Liver (tissue), 9 donors: ENCODE measurements around the gene ZC3HAV1L. TPM values are rescaled to one million over a fixed set of nuclear protein-coding genes. Genes with fewer than 3 reads are reported as not detected.

ENCODE experiments used
- DNase-seq: peaks from one replicate; pipeline ENCODE4 v3.0.0-alpha.2; 2017; ENCODE audit warnings: low spot score
- H3K27ac ChIP-seq, 2 donors: one replicate each; pipeline ENCODE4 v1.7.0; 2013; ENCODE audit warnings: inconsistent platforms in 2 of 2, low read length in 2 of 2, control low read depth in 1 of 2, low read depth in 1 of 2, mild to moderate bottlenecking in 1 of 2
- H3K27me3 ChIP-seq, 4 donors: one replicate each; pipeline versions ENCODE4 v1.6.1 to v1.7.0; 2013; ENCODE audit warnings: low read length in 3 of 4, inconsistent platforms in 1 of 4, mild to moderate bottlenecking in 1 of 4, moderate library complexity in 1 of 4; ENCODE audit not compliant: control insufficient read depth in 4 of 4, insufficient read depth in 4 of 4
- H3K36me3 ChIP-seq, 4 donors: one replicate each; pipeline versions ENCODE4 v1.6.1 to v1.7.0; 2013; ENCODE audit warnings: low read length in 3 of 4, mild to moderate bottlenecking in 3 of 4, low read depth in 1 of 4, moderate library complexity in 1 of 4; ENCODE audit not compliant: control insufficient read depth in 4 of 4, insufficient read depth in 3 of 4
- H3K4me1 ChIP-seq, 4 donors: one replicate each; pipeline versions ENCODE4 v1.6.1 to v1.7.0; 2013; ENCODE audit warnings: low read length in 3 of 4, mild to moderate bottlenecking in 3 of 4, moderate library complexity in 1 of 4; ENCODE audit not compliant: control insufficient read depth in 4 of 4, insufficient read depth in 4 of 4
- H3K4me3 ChIP-seq, 3 donors: one replicate each; pipeline versions ENCODE4 v1.6.1 to v1.7.0; 2013; ENCODE audit warnings: low read length in 3 of 3, control low read depth in 1 of 3, low read depth in 1 of 3, mild to moderate bottlenecking in 1 of 3
- H3K9ac ChIP-seq, 2 donors: one replicate each; pipeline ENCODE4 v1.7.0; 2013; ENCODE audit warnings: low read length in 2 of 2, mild to moderate bottlenecking in 2 of 2, moderate library complexity in 2 of 2, control low read depth in 1 of 2, low read depth in 1 of 2
- H3K9me3 ChIP-seq, 4 donors: one replicate each; pipeline versions ENCODE4 v1.6.1 to v1.7.0; 2013; ENCODE audit warnings: low read length in 3 of 4; ENCODE audit not compliant: control insufficient read depth in 4 of 4
- ATF3 ChIP-seq: IDR thresholded peaks from 2 replicates; pipeline ENCODE4 v1.6.1; 2016; ENCODE audit warnings: antibody characterized with exemption
- EGR1 ChIP-seq, 2 donors: IDR thresholded peaks; 2 replicates each; pipeline ENCODE4 v1.6.1; 2016 to 2018; ENCODE audit warnings: antibody characterized with exemption in 2 of 2, low read depth in 2 of 2
- FOXA1 ChIP-seq: IDR thresholded peaks from 2 replicates; pipeline ENCODE4 v1.6.1; 2016; ENCODE audit warnings: antibody characterized with exemption
- FOXA2 ChIP-seq: IDR thresholded peaks from 2 replicates; pipeline ENCODE4 v1.6.1; 2016; ENCODE audit warnings: antibody characterized with exemption
- GABPA ChIP-seq, 2 donors: IDR thresholded peaks in 1 of 2; conservative IDR thresholded peaks in 1 of 2; 2 replicates each; pipeline ENCODE4 v1.6.1; 2016; ENCODE audit warnings: antibody characterized with exemption in 2 of 2, mild to moderate bottlenecking in 1 of 2, moderate library complexity in 1 of 2
- HNF4A ChIP-seq, 2 donors: conservative IDR thresholded peaks; 2 replicates each; pipeline ENCODE4 v1.6.1; 2016; ENCODE audit warnings: antibody characterized with exemption in 2 of 2, mild to moderate bottlenecking in 2 of 2
- HNF4G ChIP-seq: IDR thresholded peaks from 2 replicates; pipeline ENCODE4 v1.6.1; 2016; ENCODE audit warnings: antibody characterized with exemption
- JUND ChIP-seq, 2 donors: IDR thresholded peaks; 2 replicates each; pipeline ENCODE4 v1.6.1; 2016; ENCODE audit warnings: antibody characterized with exemption in 2 of 2
- NR2F2 ChIP-seq: IDR thresholded peaks from 2 replicates; pipeline ENCODE4 v1.6.1; 2016; ENCODE audit warnings: antibody characterized with exemption
- RAD21 ChIP-seq, 2 donors: IDR thresholded peaks; 2 replicates each; pipeline ENCODE4 v1.6.1; 2016; ENCODE audit warnings: antibody characterized with exemption in 2 of 2, mild to moderate bottlenecking in 2 of 2
- REST ChIP-seq: IDR thresholded peaks from 2 replicates; pipeline ENCODE4 v1.6.1; 2016; ENCODE audit warnings: antibody characterized with exemption, mild to moderate bottlenecking
- RXRA ChIP-seq, 2 donors: IDR thresholded peaks; 2 replicates each; pipeline ENCODE4 v1.6.1; 2017 to 2018; ENCODE audit warnings: antibody characterized with exemption in 2 of 2, mild to moderate bottlenecking in 1 of 2
- SP1 ChIP-seq: IDR thresholded peaks from 2 replicates; pipeline ENCODE4 v1.6.1; 2018; ENCODE audit warnings: antibody characterized with exemption, mild to moderate bottlenecking
- TAF1 ChIP-seq: conservative IDR thresholded peaks from 2 replicates; pipeline ENCODE4 v1.6.1; 2016; ENCODE audit warnings: antibody characterized with exemption, mild to moderate bottlenecking
- YY1 ChIP-seq: IDR thresholded peaks from 2 replicates; pipeline ENCODE4 v1.6.1; 2016; ENCODE audit warnings: antibody characterized with exemption, mild to moderate bottlenecking
- ZBTB33 ChIP-seq: IDR thresholded peaks from 2 replicates; pipeline ENCODE4 v1.6.1; 2016; ENCODE audit warnings: antibody characterized with exemption
- WGBS: extraction: QIAGEN DNeasy Blood & Tissue Kit; methylation state at CpG from one replicate; pipeline ENCODE4 v1.1.7; 2013; 5-methylcytosine and 5-hydroxymethylcytosine counted together
- polyA plus RNA-seq, 2 donors: library from polyadenylated mRNA; stranded (reverse) in 1 of 2; unstranded in 1 of 2; fragments of 200-250 nt in 1 of 2; fragments of >200 nt in 1 of 2; fragmentation: Nextera tagmentation in 1 of 2; extraction: Ambion mirVana in 1 of 2; gene quantifications; one replicate each; pipeline versions ENCODE4 v1.2.1 to v1.2.3, GENCODE V29; 2013 to 2015
- total RNA-seq, 2 donors: library from RNA; depleted of rRNA; stranded (reverse); fragments of >200 nt; gene quantifications; one replicate each; pipeline ENCODE4 v1.2.3, GENCODE V29; 2014
- TF ChIP-seq, protein P1 (sequence below): fragments of 150-350 bp; IDR thresholded peaks from 2 replicates; pipeline ENCODE4 v1.5.1; 2017; ENCODE audit warnings: improper control_type of control experiment, low read depth, low read length; ENCODE audit not compliant: missing input control
- TF ChIP-seq, protein P2 (sequence below): IDR thresholded peaks from 2 replicates; pipeline ENCODE4 v1.6.1; 2016; ENCODE audit warnings: antibody characterized with exemption
- donor health status: healthy.
- donor health status: healthy.
- donor health status: healthy.
- donor health status: healthy.
- donor health status: healthy.

Gene ZC3HAV1L
- total and polyA plus RNA-seq, 4 donors = 0.19 to 16.2 (median 1.9) TPM

DNA sequence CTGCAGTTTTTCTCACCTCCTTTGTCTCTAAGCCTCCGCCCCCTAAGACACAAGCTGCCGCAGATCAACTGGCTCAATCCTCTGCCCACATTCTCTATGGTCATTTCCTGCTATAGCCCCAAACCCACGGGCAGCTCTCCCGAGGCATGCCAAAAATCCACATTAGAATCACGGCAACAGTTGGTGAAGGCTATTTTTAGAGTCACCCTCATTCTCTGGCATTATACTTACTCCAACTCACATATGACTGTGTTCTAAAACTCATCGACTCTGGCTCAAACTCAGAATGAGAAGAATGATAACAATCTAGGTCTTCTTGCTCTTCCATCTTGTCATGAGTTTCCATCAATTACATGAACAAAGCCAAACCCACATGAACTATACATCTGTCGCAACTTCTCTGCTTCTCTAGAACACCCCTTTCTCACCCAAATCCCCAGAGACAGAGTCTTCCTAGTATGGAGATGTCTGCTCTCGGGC lies 43.8 kb downstream of the ZC3HAV1L start:
- TF ChIP-seq SP1 = no peak
- TF ChIP-seq, protein P1, sequence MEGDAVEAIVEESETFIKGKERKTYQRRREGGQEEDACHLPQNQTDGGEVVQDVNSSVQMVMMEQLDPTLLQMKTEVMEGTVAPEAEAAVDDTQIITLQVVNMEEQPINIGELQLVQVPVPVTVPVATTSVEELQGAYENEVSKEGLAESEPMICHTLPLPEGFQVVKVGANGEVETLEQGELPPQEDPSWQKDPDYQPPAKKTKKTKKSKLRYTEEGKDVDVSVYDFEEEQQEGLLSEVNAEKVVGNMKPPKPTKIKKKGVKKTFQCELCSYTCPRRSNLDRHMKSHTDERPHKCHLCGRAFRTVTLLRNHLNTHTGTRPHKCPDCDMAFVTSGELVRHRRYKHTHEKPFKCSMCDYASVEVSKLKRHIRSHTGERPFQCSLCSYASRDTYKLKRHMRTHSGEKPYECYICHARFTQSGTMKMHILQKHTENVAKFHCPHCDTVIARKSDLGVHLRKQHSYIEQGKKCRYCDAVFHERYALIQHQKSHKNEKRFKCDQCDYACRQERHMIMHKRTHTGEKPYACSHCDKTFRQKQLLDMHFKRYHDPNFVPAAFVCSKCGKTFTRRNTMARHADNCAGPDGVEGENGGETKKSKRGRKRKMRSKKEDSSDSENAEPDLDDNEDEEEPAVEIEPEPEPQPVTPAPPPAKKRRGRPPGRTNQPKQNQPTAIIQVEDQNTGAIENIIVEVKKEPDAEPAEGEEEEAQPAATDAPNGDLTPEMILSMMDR = no peak

GRCh38 chr7:138987686-138988085 lies 48.2 kb downstream of the ZC3HAV1L start:
- Histone ChIP-seq H3K27me3 (no peaks in the 10 kb centered on the region), H3K9me3 (peaks cover 0 to 7% (median 0%) of the 10 kb centered on the region in 4 donors), H3K36me3 (no peaks in the 10 kb centered on the region), H3K9ac (no peak overlapping the region), H3K4me1 (no peaks in the 10 kb centered on the region), H3K4me3 (no peak overlapping the region), H3K27ac (no peak overlapping the region)
- WGBS = 94% methylated on average over 1 of the region's 1 CpG
- DNase-seq = no peak
- TF ChIP-seq HNF4A (conservative IDR thresholded peaks at IDR 0.05) (no peak), YY1 (no peak), FOXA1 (no peak), JUND (IDR thresholded peaks at IDR 0.05) (no peak), RXRA (IDR thresholded peaks at IDR 0.05) (no peak), FOXA2 (no peak), SP1 (no peak), REST (no peak), GABPA (IDR thresholded peaks at IDR 0.05 in 1 of 2, conservative IDR thresholded peaks at IDR 0.05 in 1 of 2) (no peak), ATF3 (no peak), TAF1 (no peak), NR2F2 (no peak), ZBTB33 (no peak), HNF4G (no peak), RAD21 (IDR thresholded peaks at IDR 0.05) (no peak), EGR1 (IDR thresholded peaks at IDR 0.05; ENCODE audit: low read depth in 2 of 2) (no peak)
- TF ChIP-seq, protein P2, sequence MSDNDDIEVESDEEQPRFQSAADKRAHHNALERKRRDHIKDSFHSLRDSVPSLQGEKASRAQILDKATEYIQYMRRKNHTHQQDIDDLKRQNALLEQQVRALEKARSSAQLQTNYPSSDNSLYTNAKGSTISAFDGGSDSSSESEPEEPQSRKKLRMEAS = no peak
- TF ChIP-seq, protein P1 = no peak

More for the DNA sequence above, 43.8 kb downstream of the ZC3HAV1L start:
- H3K27me3 ChIP-seq = no peaks in the 10 kb centered on the region
- no peak overlapping the region for H3K27ac ChIP-seq
- no peaks in the 10 kb centered on the region for H3K36me3 ChIP-seq
- no peak overlapping the region for H3K9ac ChIP-seq
- no peak overlapping the region for H3K4me3 ChIP-seq
- no peak for DNase-seq
- peaks cover 0 to 7% (median 0%) of the 10 kb centered on the region in 4 donors for H3K9me3 ChIP-seq
- 86% methylated on average over 8 of the region's 8 CpGs for WGBS
- no peaks in the 10 kb centered on the region for H3K4me1 ChIP-seq
